GM21515 (cell line): ENCODE results near the gene CLEC4F.
"Not testable (repeated sequence)": the region's sequence is repeated elsewhere in the genome, so short reads cannot be mapped to it uniquely, and the experiment has no call there.

ENCODE experiments used
- ATAC-seq: cut with Tn5 transposase; IDR thresholded peaks from one replicate; pipeline ENCODE4 v1.9.1; 2021; ENCODE audit not compliant: unreplicated experiment

Gene CLEC4F

GRCh38 chr2:70826696-70827350 is 6.4 kb upstream of the CLEC4F start:
- no peak for ATAC-seq

- ATAC-seq = no peak
Measured at GRCh38 chr2:70823249-70823648, 2.9 kb upstream of the CLEC4F start.

- ATAC-seq = no peak
Measured at GRCh38 chr2:70822843-70823242, 2.4 kb upstream of the CLEC4F start.

GRCh38 chr2:70817284-70817954 is 3.0 kb downstream of the CLEC4F start:
- ATAC-seq = no peak

- ATAC-seq = no peak
Measured at GRCh38 chr2:70816726-70817125, 3.7 kb downstream of the CLEC4F start.

GRCh38 chr2:70808983-70809958 is 11.1 kb downstream of the CLEC4F start:
- ATAC-seq = no peak

GRCh38 chr2:70807828-70808118 is 12.6 kb downstream of the CLEC4F start:
- no peak for ATAC-seq

GRCh38 chr2:70807102-70807827 is 13.1 kb downstream of the CLEC4F start:
- no peak for ATAC-seq

GRCh38 chr2:70806620-70807019 is 13.8 kb downstream of the CLEC4F start:
- ATAC-seq = no peak

GRCh38 chr2:70806013-70806412 is 14.4 kb downstream of the CLEC4F start:
- no peak for ATAC-seq

- no peak for ATAC-seq
Measured at GRCh38 chr2:70801607-70802263, 18.7 kb downstream of the CLEC4F start.

- no peak for ATAC-seq
Measured at GRCh38 chr2:70799706-70800105, 20.7 kb downstream of the CLEC4F start.

GRCh38 chr2:70797996-70798395 is 22.4 kb downstream of the CLEC4F start:
- not testable (repeated sequence) for ATAC-seq

GRCh38 chr2:70797506-70797905 is 22.9 kb downstream of the CLEC4F start:
- ATAC-seq = no peak

GRCh38 chr2:70796262-70796661 is 24.1 kb downstream of the CLEC4F start:
- ATAC-seq = no peak

GRCh38 chr2:70795164-70795995 is 25.0 kb downstream of the CLEC4F start:
- no peak for ATAC-seq

GRCh38 chr2:70793450-70793849 is 26.9 kb downstream of the CLEC4F start:
- no peak for ATAC-seq

- ATAC-seq = no peak
Measured at GRCh38 chr2:70790136-70790828, 30.1 kb downstream of the CLEC4F start, which contains the start of gene FIGLA. FIGLA (minus strand) TSS chr2:70790643; CDS start chr2:70790638, 5 bp downstream.
